DMS153 (cell line): ENCODE measurements around the gene DBNDD1.
A peak's percentile ranks its signal among the peaks of the same experiment; 100 is the strongest.
"Not testable (repeated sequence)": the region's sequence is repeated elsewhere in the genome, so short reads cannot be mapped to it uniquely, and the experiment has no call there.

Experiments used
- DNase-seq: peaks from one replicate; lab custom pipeline; 2025; lab: John Stamatoyannopoulos, UW

Gene DBNDD1

DNA sequence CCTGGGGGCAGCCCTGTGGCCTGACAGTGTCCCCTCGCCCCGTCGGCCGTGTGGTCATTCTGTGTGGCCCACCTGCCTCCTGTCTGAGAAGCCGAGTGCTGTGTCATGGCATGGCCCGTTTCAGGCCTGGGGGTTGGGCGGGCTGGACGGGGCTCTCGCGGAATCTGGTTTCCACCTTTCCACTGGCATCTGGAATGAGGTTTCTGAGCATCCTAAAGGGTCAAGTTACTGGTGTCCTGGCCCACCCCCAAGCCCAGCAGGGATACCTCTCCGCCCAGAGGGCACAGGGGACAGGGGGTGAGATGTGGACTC lies 7.8 kb downstream of the DBNDD1 start:
- DNase-seq: no peak

DNA sequence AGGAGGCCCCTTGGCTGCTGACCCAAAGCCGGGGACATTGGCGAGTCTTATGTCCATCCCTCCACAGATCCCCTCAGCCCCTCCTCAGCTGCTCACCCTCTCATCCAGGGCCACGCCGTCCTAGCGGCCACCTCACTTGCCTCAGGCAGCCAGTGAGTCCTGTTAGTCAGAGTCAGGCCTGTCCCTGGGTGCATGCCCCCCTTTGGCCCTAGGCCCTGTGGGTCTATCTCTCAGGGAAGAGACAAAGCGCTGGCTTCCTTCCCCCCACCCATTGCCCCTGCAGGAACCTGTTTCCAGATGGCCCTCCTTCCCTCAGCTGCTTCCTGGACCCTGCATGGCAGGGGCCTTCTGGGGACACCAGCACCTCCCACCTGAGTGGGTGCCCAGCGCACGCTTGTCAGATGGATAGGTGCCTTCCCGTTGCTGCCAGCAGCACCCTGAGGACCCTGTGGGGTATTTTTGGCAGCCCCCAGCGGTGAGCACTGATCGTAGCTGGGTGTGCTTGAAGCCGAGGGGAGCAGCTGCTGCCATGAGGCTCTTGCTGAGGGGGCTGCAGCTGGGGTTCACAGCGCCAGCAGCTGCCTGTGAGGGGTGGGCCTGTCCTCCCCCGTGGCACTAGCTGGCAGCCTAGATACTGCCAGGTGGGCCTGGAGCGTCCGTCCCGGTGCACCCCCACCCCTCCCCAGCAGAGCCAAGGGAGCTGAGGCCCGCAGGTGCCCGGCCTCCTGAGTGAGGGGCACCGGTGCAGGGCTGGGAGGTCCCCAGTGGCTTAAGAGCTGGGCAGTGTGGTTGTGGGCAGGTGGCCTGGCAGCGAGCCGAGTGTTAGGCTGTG lies 8.4 kb downstream of the DBNDD1 start:
- DNase-seq: no peak

DNA sequence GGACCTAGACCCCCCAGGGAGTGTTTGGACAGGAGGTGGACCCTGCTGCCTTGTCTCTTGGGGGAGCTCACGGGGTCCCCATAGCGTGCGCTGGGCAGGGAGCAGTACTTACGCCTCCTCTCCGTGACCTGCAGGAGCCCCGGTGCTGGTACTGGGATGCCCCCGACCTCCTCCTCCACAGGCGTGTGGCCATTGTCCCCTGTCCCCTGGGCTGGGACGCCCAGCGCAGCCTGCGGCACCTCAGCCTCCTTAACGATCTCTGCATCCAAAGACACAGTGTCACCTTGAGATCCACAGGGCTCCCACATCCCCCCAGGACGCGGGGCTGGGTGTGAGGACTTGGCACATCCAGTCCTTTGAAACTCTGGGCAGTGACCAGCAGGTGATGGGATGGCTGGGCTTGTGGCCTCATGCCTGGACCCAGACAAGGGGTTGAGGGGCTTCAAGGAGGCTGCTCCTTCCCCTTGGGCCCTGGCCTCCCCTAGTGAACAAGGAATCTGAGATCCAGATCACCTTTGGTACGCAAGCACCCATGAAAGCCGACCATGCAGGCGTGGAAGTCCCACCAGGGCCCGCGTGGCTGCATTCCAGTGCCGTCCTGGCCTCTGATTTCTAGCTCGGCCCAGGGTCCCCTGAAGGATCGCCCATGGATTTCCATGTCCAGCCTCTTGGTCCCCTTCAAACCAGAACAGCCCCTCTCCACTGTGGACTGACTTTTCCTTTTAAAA lies 9.9 kb downstream of the DBNDD1 start:
- no peak for DNase-seq

DNA sequence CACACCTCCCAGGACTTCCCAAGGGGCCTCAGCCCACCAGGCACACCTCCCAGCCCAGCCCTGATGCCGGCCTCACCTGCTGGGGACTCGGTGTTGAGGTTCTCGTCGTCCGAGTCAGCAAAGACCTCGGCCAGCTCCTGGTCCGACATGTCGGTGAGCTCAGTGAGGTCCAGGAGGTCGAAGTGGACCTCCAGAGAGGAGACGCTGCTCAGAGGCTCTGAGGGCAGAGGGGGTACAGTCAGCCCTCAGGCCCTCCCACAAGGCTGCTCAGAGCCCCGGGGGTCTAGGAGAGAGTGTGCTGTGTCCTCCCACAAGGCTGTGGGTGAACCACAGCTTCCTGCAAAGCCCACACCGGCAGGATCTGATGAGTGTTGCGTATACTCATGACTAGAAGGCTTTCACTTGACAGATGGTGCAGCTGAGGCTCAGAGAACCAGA lies 10.5 kb downstream of the DBNDD1 start:
- DNase-seq: no peak

DNA sequence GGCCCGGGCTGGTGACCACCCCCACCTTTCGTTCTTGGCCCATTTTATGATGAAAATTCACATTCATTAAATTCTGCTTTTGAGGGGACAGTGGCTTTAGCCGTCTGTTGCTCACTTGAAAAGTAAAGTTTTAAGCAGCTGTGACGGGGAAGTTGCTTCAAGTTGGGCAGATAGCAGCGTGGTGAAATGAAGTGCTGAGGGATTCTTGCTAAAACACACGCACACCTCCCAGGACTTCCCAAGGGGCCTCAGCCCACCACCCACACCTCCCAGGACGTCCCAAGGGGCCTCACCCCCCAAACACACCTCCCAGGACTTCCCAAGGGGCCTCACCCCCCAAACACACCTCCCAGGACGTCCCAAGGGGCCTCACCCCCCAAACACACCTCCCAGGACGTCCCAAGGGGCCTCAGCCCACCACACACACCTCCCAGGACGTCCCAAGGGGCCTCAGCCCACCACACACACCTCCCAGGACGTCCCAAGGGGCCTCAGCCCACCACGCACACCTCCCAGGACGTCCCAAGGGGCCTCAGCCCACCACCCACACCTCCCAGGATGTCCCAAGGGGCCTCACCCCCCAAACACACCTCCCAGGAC lies 11.5 kb downstream of the DBNDD1 start:
- not testable (repeated sequence) for DNase-seq

DNA sequence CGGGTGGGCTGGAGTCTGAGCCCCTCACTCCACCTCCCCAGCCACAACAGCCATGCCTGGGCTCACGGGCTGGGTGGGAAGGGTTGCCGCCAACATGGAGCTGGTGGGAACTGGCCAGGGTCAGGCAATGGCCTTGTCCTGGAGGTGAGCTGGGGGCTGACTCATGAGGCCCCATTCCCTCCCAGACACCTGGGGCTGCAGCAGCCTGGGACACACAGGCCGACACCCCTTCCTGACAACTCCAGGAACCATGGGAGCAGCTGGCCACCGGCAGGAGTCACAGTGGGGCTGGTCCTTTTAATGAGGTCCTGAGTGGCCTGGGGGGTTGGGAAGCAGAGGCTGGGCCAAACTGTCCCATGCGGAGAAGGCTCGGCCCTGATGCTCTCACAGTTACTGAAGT lies 12.2 kb downstream of the DBNDD1 start:
- DNase-seq: no peak

DNA sequence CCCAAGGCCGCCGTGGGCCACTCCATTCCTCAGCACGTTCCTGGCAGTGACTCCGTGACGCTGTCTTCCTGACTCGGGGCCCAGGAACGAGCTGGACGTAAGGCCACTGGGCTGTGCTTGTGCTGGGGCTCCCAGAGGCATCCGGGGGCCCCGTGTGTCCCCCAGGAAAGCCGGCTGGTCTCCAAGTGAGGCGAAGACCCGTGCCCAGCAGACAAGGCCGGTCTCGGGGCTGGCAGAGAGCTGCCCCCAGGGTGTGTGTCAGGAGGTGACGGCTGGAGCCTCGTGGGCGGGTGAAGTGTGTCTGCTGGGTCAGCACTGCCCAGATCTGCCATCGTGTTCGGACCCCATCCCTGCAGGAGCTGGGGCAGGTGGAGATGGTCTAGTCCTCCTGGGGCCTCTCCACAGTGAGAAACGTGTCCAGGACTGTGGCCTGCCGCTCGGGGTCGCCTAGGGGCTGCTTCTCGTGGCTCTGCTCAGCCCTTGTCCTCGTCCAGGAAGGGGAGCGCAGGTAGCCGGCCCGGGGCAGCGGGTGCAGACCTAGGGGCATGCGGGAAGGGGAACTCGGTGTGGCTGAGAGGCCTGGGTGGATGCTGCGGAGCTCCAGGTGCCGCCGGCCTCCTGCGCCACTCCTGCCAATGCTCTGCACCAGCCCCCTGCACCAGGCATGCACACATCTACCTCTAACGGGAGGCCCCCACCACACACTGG lies 13.1 kb downstream of the DBNDD1 start:
- no peak for DNase-seq

DNA sequence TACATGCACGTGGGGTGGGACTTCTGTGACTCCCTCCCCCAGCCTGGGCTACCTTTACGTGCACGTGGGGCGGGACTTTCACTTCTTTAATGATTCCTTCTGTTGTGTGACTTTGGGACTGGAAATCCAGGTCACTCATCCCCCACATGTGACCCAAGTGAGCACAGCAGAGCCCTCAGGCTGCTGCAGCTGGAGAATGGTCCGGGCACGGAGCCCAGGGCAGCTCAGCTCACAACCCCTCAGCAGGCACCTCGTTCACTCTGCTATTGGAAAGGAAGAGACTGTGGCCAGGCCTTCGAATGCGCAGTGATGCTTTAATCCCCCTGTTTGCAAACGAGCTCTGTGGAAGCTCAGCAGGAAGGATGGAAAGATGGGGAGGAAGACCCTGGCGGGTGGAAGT lies 14.7 kb downstream of the DBNDD1 start:
- no peak for DNase-seq

DNA sequence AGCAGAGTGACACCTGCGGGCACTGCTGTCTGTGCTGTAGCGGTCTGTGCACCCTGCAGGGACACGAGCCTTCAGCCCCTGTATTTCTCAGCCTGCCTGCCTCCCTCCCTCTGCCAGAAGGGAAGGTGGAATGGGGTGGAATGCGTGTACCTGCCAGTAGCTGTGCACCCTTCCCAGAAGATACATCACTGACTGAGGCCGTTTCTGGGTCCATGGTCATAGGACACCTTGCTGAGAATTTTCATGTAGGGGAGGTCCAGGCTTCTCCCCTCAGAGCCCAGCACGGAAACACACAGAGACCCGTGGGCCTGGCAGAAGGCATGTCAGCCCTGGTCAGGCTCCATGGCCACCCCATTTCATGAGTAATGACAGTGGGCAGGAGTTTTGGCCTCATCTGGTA lies 16.5 kb downstream of the DBNDD1 start:
- DNase-seq: peak; percentile 5

DNA sequence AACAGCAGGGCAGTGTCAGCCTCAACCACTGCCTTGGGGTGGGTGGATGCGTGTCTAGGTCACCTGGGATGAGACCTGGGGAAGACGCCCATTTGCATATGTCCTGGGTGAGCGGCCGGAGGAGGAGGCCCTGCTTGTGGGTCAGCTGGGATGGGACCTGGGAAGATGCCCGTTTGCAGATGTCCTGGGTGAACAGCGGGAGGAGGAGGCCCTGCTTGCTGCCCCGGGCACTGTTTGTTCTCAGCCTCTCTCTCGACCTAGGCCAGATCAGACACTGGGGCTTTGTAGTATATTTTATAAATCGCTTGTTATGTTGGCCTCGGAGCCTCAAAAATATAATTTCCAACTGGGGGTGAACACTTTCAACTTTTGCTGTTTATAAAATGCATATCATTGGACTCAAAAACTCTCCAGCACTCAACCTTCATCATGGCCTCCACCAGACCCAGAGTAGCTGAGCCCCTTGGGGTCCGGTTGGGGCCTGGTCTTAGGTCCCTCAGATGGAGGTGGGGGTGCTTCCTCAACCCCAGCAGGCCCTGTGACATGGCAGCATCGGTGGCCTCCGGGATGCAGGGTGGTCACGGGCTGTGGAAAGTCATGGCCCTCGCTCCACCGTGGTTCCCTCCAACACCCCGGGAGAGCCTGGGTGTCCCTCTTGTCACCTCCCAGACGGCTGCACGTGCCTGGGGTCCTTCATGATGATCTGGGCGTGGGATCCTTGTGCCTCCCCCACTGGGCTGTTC lies 17.3 kb downstream of the DBNDD1 start:
- no peak for DNase-seq

DNA sequence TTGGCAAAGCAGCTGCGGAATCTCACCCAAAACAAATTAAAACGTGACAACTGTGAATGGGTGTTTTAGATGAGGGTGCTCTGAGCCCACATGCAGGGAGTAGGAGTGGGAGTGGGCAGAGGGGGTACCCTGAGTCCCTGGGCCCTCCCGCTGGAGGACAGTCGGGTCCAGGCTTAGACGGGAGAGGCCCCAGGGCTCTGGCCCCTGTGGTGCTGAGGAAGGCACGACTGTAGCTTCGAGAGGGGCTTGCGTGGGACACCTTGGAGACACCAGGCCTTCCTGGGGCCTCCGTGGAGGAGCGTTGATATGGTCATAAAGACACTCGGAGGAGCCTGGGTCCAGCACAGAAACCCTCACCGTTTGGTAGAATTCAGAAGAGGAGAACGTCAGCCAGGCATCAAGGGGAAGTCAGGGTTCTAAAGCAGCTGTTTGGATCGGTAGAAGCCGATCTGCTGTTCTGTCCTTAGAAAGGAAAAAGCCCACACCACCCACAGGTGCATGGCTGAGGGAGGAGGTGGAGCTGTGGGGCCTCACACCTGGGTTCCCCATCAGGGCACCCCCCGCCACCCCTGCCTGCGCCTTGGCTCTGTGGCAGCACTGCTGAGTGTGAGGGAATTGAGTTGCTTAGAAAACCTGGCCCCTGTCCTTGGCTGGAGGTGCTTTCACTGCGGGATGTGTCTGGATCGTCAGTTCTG lies 18.4 kb downstream of the DBNDD1 start:
- no peak for DNase-seq

DNA sequence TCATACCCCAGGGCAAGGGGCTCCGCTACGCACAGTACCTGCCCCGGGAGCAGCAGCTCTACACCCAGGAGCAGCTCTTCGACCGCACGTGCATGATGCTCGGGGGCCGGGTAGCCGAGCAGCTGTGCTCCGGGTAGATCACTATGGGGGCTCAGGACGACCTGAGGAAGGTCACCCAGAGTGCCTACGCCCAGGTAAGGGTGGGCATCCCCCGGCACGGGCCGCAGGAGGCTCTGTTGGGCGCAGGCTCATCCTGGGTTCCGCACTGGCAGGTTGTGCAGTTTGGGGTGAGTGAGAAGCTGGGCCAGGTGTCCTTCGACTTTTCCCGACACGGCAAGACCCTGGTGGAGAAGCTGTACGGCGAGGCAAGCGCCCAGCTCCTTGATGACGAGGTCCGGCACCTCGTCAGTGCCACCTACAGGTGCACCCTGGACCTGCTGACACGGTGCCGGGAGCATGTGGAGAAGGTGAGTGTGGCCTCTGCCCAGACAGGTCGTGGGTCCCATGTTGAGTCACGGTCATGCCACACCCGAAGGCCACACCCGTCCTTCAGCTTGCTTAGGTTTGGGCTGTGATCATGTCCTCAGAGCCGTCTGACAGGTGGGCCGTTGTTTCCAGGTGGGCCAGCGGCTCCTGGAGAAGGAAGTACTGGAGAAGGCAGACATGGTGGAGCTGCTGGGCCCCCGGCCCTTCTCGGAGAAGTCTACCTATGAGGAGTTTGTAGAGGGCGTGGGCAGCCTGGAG lies 19.3 kb downstream of the DBNDD1 start:
- DNase-seq: no peak

DNA sequence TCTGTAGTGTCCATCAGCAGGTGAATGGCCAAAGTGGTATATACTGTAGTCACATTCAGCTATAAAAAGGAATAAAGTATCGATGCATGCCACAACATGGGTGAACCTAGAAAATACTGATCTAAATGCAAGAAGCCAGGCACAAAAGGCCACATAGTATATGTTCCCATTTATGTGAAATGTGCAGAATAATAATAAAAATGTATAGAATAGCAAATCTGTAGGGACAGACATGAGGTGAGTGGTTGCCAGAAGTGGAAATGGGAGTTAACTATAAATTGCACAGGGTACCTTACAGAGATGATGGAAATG lies 23.1 kb downstream of the DBNDD1 start:
- no peak for DNase-seq

DNA sequence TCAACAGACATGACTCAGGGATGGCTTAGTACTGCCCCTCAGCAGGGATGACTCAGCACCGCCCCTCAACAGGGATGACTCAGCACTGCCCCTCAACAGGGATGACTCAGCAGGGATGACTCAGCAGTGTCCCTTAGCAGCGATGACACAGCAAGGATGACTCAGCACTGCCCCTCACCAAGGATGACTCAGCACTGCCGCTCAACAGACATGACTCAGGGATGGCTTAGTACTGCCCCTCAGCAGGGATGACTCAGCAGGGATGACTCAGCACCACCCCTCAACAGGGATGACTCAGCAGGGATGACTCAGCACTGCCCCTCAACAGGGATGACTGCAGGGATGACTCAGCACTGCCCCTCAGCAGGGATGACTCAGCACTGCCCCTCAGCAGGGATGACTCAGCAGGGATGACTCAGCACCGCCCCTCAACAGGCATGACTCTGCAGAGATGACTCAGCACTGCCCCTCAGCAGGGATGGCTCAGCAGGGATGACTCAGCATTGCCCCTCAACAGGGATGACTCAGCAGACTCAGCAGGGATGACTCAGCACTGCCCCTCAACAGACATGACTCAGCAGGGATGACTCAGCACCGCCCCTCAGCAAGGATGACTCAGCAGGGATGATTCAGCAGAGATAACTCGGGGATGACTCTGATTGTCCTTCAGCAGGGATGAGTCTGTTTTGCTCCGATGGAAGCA lies 23.6 kb downstream of the DBNDD1 start:
- DNase-seq: not testable (repeated sequence)

DNA sequence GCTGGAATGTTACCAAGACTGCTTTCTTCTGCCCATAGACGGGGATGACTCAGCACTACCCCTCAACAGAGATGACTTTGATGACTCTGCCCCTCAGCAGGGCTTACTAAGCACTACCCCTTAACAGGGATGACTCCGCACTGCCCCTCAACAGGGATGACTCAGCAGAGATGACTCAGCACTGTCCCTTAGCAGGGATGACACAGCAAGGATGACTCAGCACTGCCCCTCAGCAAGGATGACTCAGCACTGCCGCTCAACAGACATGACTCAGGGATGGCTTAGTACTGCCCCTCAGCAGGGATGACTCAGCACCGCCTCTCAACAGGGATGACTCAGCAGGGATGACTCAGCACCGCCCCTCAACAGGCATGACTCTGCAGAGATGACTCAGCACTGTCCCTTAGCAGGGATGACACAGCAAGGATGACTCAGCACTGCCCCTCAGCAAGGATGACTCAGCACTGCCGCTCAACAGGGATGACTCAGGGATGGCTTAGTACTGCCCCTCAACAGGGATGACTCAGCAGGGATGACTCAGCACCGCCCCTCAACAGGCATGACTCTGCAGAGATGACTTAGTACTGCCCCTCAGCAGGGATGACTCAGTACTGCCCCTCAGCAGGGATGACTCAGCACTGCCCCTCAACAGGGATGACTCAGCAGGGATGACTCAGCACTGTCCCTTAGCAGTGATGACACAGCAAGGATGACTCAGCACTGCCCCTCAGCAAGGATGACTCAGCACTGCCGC lies 24.4 kb downstream of the DBNDD1 start:
- peak; percentile 37 for DNase-seq

DNA sequence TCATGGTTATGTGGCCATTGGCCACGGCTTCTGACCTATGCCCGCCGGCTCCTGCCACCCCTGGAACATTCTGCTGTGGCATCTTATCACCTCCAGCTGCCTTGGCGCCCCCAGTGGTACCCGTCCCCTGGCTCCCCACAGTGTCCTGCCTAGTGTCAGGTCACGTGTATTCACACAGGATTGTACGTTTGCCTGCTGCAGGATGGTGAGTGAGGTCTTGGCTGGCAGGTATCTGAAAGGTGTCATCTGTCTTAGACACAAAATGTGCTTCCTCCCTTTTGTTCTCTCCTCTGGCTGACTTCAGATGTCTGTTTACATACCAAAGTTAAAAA lies 24.9 kb downstream of the DBNDD1 start:
- no peak for DNase-seq

DNA sequence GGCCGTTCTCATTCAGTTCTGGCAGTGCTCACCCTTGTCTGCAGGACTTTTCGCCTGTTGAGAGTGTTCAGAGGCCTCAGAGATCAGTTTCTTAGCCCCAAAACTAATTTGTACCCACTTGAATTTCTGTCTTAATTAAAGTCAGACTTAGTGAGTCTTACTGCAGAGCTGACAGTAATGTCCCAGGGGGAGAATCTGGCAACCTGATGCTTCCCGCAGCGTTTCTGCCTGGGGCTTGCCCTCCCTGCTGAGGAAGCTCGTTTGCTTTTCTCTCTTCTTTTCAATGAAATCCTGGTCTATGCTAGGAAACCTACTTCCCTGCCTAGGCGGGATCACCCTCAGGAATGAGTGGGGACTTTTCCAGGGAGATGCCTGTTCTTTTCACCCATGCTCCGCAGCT lies 25.3 kb downstream of the DBNDD1 start:
- DNase-seq: no peak

DNA sequence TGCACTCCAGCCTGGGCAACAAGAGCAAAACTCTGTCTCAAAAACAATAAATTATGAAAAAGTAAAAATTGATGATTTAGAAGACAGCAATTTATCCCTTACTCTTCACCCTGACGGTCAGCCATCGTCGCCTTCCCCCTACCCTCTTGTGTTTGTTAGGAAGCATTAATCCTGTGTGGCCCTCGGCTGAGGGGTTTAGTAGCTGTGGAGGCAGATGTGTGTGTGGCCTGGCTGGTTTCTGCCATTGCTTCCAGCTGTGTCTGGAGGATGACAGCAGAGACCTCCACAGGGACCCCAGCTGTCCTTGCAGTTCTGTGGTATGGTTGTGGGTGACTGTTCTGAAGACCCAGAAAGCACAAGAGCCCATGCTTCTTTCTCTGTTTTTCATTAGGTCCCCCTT lies 25.9 kb downstream of the DBNDD1 start:
- DNase-seq: no peak

DNA sequence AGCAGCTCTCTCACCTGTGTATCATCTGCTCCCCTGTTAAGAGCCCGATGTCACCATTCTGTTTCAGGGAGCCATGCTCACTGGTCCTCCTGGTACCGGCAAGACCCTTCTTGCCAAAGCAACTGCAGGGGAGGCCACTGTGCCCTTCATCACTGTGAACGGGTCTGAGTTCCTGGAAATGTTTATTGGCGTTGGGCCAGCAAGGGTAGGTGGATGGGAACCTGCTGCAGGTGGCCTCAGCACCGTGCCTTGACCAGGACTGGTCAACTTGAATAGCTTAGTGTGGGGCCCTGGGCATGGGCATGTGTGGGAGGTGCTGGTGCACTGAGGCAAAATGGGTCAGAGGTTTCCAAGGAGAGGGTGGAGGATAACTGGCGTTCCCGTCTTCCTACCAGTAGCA lies 28.5 kb downstream of the DBNDD1 start:
- no peak for DNase-seq

DNA sequence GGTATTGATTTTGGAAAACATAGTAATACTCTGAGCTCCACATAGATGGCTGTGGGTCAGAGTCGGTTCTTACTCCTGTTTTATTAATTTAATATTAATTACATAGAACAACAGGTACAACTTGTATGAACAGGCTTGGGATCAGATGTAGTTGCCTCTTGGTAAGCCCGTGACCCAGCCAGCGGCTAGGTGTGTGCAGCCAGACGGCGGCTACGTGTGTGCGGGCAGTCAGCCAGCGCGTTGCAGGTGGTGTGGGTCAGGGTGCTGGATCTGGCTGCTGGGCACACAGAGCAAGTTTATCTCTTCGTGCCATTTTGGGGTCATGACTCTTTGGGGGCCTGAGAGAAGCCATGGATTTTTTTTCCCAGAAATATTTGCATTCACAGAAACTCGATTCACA lies 30.3 kb downstream of the DBNDD1 start:
- DNase-seq: no peak
